HL-60/S4 treated with retinoic acid at 250 ng/mL for 4 days and 3 days (cell line): Measurements from ENCODE around the gene KIRREL3.

Experiments used
- in situ Hi-C: fragments of 300-500 bp; cut with MboI; formaldehyde crosslinking; loops from 2 replicates; pipeline ENCODE4 v1.7.0; 2022; ENCODE audit warnings: low sequenced_read_pairs

KIRREL3 gene

GRCh38 chr11:126594921-126595367 lies 405.6 kb downstream of the KIRREL3 start:
- in situ Hi-C loops = no loop called here

GRCh38 chr11:126592496-126593410 lies 407.8 kb downstream of the KIRREL3 start:
- in situ Hi-C loops = no loop called here

DNA sequence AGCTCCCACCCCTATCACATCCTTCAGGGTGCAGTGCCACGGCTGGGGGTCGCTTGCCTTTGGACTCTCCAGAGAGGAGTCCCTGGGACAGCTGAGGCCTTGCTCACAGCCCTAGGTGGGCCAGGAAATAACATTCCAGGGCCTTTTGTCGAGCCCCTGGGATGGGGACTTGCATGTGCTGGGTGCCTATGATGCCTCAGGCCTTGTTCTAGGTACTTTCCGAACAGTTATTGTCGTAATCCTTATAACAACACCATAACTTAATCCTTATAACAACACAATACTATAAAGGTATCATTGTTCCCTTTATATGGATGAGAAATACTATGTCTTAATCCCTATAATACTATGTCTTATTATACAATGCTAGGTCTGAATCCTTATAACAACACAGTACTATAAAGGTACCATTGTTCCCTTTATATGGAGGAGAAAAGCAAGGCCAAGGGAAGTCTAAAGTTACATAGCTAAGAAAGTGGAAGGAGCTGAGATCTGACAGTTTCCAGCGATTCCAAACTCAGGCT lies 408.5 kb downstream of the KIRREL3 start:
- in situ Hi-C loops = no loop called here

- in situ Hi-C loops = no loop called here
Observed at GRCh38 chr11:126589492-126589803, 411.1 kb downstream of the KIRREL3 start.

DNA sequence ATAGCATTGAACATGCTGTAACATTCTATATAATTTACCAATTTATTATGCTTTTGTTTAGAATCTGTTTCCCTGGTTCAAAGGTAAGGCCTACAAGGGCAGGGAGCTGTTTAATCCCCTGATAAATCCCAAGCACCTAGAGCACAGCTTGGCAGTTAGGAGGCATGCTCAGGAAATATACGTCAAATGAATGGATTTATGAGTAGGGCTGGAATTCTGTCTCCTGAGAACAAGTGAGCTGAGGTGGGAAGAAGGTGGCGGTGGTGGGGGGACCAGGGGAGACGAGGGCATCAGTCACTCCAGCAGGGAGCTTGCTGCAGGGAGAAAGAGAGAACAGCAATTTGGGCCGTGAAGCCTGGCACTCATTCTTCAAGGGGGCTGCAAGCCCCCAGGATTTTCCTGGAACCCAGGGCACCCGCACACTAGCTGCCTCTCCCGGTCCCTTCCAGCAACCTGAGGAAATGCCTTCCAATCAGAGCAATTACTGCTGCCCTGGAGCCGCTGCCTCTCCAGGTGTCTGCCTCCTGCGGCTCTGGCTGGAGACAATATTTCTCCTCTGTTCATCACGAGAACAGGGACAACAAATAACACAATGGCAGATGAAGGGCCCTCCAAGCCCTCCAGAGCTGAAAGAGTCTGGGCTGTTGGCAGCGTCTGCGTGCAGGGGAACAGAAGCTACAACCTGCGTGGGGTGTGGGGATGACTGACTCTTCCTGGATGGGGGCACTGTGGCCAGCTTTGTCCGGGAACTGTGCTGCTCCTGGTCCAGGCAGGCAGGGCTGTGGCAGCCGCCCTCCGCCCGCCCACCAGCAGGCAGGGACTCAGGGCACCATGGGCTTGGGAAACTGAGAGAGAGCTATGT lies 411.7 kb downstream of the KIRREL3 start:
- in situ Hi-C loops = no loop called here

- in situ Hi-C loops = no loop called here
Observed at GRCh38 chr11:126587541-126587940, 413.0 kb downstream of the KIRREL3 start.

DNA sequence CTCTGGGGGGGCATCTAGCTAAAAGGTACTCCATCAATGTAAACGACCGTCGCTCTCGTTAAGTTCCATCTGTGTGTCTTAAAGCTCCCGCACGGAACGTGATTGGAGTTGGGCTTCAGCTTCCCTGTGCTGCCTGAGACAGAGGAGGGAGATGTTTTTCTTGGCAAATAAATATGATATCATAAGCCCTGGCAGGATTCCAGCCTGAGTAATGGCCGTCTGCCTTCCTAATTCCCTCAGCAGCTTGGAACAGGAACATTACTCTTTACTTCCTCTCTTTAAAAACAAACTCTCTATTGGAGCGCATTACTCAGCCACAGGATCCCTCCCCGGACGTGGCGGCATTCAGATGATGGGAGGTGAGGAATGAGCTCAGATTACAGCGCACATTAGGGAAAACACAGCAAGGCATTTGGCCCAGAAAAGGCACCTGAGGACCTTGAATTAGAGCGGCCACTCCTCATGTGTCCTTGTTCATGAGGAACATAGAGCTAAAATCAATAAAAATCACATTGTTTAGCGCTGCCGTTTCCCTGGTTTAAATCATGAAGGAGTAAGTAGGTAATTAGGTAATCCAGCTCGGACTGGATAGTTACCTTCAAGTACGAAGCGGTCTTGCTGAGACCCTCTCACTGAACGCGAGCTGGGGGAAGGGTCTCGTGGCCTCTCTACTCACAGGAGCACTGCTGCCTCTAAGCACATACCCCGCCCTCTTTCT lies 414.6 kb downstream of the KIRREL3 start:
- in situ Hi-C loops = no loop called here

DNA sequence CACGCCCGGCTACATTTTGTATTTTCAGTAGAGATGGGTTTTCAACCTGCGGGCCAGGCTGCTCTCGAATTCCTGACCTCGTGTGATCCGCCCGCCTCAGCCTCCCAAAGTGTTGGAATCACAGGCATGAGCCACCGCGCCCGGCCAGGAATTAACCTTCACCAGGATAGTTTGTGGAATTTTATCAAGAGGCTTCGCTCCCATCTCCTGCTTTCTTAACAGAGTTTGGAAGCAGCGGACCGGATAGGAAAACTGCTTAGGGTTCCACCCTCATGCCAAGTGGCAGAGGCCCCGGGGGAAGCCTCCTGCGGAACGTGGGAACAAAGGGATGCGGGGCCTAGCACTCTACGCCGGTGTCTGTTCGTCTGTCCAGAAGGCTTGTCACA lies 415.2 kb downstream of the KIRREL3 start:
- in situ Hi-C loops = no loop called here

- in situ Hi-C loops = no loop called here
Observed at GRCh38 chr11:126583594-126584427, 416.8 kb downstream of the KIRREL3 start.

DNA sequence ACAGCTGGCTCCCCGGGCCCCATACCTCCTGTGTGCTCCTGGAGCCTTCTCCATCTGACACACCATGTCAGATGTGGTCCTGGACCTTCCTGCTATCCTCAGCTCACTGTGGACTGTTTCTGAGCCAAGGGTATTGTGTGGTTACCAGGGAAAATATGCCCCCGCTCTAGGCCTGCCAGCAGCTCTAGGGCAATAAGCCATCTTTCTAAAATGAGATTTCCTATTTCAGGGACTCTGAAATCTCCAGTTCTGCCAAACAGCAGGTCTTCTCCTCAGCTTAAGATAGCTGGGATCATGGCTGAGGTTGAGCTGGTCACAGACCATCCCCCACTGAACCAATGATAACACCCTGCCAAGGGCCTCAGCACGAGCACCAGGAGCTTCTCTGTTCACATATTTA lies 417.5 kb downstream of the KIRREL3 start:
- in situ Hi-C loops = no loop called here

- in situ Hi-C loops = no loop called here
Observed at GRCh38 chr11:126581871-126582648, 418.5 kb downstream of the KIRREL3 start.

- in situ Hi-C loops = no loop called here
Observed at GRCh38 chr11:126578426-126578825, 422.1 kb downstream of the KIRREL3 start.

DNA sequence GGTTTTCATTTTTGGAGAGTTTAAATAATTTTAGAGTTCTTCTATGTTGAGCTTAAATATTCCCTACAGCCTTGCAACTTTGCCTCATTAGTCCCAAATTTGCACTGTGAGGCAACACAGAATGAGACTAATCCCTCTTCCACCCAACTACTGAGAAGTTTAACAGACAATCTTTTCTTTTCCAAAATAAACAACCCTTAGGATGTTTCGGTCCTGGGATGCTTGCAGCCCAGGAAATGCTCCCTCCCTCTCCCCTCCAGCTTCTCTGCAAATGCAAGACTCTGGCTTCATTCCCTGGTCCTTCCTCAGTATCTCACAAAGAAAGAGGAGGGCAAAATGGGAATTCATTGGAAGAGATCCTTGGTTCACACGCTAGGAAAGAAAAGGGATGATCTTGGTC lies 422.5 kb downstream of the KIRREL3 start:
- in situ Hi-C loops = no loop called here

- in situ Hi-C loops = no loop called here
Observed at GRCh38 chr11:126575849-126576248, 424.7 kb downstream of the KIRREL3 start.

DNA sequence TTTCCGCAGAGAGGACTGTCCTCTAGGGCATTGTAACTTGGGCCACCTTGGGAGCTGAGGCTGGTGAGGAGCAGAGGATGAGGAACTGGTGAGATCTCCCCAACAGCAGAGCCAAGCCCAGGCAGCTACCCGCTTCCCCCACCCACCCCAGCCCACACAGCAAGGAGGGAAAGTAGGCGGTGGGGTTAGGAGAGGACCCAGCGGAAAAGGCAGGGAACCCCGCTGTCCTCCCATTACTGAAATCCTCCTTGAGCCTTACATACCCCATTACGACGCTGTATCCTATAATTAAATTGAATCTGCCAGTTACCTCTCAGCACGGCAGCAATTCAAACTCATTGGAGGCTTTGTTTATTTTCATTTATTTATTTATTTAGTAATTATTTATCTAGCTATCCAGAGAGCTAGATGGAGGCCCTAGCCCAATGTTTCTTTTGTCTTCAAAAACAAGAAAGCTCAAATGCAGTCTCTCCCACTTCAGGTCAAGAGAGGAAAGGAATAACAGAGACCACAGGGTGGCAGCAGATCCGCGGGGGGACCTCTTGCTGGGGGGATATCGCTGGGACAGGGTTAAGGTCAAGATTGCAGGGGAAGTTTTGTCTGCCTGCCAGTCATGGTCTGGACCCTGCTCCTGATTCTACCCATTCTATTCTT lies 427.1 kb downstream of the KIRREL3 start:
- in situ Hi-C loops = no loop called here

DNA sequence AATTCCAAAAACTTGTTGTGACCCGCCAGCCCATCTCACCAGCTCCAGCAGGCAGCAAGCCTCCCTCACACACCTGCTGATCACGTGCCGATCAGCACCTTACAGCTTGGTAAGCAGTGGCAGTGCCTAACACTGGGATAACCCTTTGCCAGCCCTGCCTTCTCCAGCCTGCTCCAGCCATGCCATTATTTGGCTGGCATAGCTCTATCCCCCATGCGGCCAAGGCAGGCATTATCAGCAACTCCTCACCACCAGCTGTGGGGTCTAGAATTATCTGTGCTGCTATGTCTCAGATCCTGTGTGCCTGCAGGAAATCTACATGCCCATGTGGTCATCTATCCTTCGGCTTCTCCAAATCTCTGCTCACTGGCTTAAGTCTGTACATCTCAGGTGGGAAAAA lies 430.1 kb downstream of the KIRREL3 start:
- in situ Hi-C loops = no loop called here

DNA sequence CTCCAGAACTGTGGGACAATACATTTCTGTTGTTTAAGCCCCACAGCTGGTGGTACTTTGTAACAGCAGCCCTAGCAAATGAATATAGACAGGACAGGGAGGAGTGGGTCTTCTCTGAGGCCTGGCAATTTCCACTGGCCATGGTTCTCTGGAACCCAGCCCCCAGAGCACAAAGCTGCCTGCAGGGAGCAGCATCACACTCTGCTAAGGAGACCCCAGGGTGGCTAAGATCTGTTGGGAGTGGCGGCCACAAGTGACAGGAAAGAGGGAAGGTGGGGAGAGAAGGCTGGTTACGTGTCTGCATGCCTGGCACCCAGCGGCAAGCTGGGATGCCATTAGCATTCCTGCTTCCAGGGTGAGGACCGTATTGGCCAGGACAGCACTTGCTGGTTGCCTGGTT lies 433.2 kb downstream of the KIRREL3 start:
- in situ Hi-C loops = no loop called here

GRCh38 chr11:126564566-126564965 lies 436.0 kb downstream of the KIRREL3 start:
- in situ Hi-C loops = no loop called here

DNA sequence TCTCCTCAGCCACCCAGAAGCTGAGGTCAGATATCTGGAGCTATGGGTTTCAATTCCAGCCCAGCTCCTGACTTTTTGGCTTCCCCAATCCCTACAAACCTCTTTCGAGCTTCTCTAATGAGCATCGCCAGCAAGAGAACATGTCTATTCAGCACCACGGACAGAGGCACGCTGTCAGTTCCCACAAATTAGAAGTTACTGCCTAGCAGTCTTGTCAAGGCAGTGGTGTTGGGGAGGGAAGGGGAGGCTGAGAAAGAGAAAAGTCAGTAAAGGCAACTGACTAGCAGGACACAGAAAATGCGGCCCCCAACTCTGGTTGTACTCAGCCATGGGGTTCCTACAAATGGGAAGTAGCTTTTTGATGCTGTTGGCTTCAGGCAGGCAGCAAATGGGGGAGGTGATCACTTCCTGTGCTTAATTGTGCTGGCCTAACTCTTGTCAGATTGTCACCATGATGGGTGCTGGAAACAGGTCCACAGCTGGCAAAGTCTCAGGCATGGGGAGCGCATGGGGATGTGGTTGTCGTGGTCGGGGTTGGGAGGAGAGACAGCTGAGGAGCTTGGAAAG lies 439.2 kb downstream of the KIRREL3 start:
- in situ Hi-C loops = no loop called here
